ENCODE data around the gene ATP5MC2.
"Not testable (repeated sequence)": the region's sequence is repeated elsewhere in the genome, so short reads cannot be mapped to it uniquely, and the experiment has no call there.

Gene ATP5MC2

GRCh38 chr12:53674977-53675700 is 744 bp downstream of the ATP5MC2 start:
- Mint-ChIP-seq H3K27ac (peak overlapping the region; percentile 93), H3K4me3 (peak overlapping the region; percentile 84), H3K9me3 (no peaks in the 10 kb centered on the region), H3K36me3 (peaks cover 63% of the 10 kb centered on the region), H3K4me1 (peaks cover 21% of the 10 kb centered on the region)
- DNase-seq (ENCODE audit: low spot score in 2 of 2), result no peak
- ATAC-seq, result no peak

GRCh38 chr12:53670971-53671370 is 4.9 kb downstream of the ATP5MC2 start:
- Mint-ChIP-seq H3K4me1 (peaks cover 15% of the 10 kb centered on the region), H3K36me3 (peaks cover 94% of the 10 kb centered on the region), H3K27ac (no peak overlapping the region), H3K4me3 (no peak overlapping the region), H3K9me3 (no peaks in the 10 kb centered on the region)
- DNase-seq (ENCODE audit: low spot score in 2 of 2) (no peak), ATAC-seq (no peak)

GRCh38 chr12:53670308-53670707 is 5.6 kb downstream of the ATP5MC2 start:
- DNase-seq (ENCODE audit: low spot score in 2 of 2) (no peak), ATAC-seq (no peak)
- Mint-ChIP-seq H3K36me3 (peaks cover 95% of the 10 kb centered on the region), H3K4me3 (no peak overlapping the region), H3K9me3 (no peaks in the 10 kb centered on the region), H3K27ac (no peak overlapping the region), H3K4me1 (peaks cover 14% of the 10 kb centered on the region)

- no peaks in the 10 kb centered on the region for H3K9me3 Mint-ChIP-seq
- H3K4me1 Mint-ChIP-seq, result peaks cover 9% of the 10 kb centered on the region
- H3K36me3 Mint-ChIP-seq, result peaks cover 100% of the 10 kb centered on the region
- no peak overlapping the region for H3K27ac Mint-ChIP-seq
- no peak overlapping the region for H3K4me3 Mint-ChIP-seq
- no peak for DNase-seq (ENCODE audit: low spot score in 2 of 2)
- ATAC-seq, result no peak
These were observed 8.8 kb downstream of the ATP5MC2 start for GRCh38 chr12:53667080-53667479.

- ATAC-seq (no peak), DNase-seq (ENCODE audit: low spot score in 2 of 2) (no peak)
- Mint-ChIP-seq H3K36me3 (peaks cover 92% of the 10 kb centered on the region), H3K27ac (no peak overlapping the region), H3K9me3 (no peaks in the 10 kb centered on the region), H3K4me3 (no peak overlapping the region), H3K4me1 (peaks cover 4% of the 10 kb centered on the region)
These were observed 10.9 kb downstream of the ATP5MC2 start for GRCh38 chr12:53664936-53665335.

GRCh38 chr12:53664191-53664590 is 11.7 kb downstream of the ATP5MC2 start:
- Mint-ChIP-seq H3K27ac (no peak overlapping the region), H3K36me3 (peaks cover 84% of the 10 kb centered on the region), H3K4me1 (peaks cover 4% of the 10 kb centered on the region), H3K4me3 (no peak overlapping the region), H3K9me3 (no peaks in the 10 kb centered on the region)
- no peak for ATAC-seq
- no peak for DNase-seq (ENCODE audit: low spot score in 2 of 2)

GRCh38 chr12:53660041-53660440 is 15.8 kb downstream of the ATP5MC2 start:
- Mint-ChIP-seq H3K9me3 (no peaks in the 10 kb centered on the region), H3K36me3 (peaks cover 52% of the 10 kb centered on the region), H3K27ac (no peak overlapping the region), H3K4me1 (peaks cover 4% of the 10 kb centered on the region), H3K4me3 (no peak overlapping the region)
- DNase-seq (ENCODE audit: low spot score in 2 of 2) (no peak), ATAC-seq (no peak)

GRCh38 chr12:53659571-53659981 is 16.3 kb downstream of the ATP5MC2 start:
- Mint-ChIP-seq H3K4me3 (no peak overlapping the region), H3K4me1 (peaks cover 4% of the 10 kb centered on the region), H3K36me3 (peaks cover 47% of the 10 kb centered on the region), H3K27ac (peak overlapping the region; percentile 41), H3K9me3 (no peaks in the 10 kb centered on the region)
- DNase-seq (ENCODE audit: low spot score in 2 of 2) (no peak), ATAC-seq (no peak)

- Mint-ChIP-seq H3K36me3 (peaks cover 42% of the 10 kb centered on the region), H3K4me3 (no peak overlapping the region), H3K4me1 (peaks cover 4% of the 10 kb centered on the region), H3K27ac (peak overlapping the region; percentile 41), H3K9me3 (no peaks in the 10 kb centered on the region)
- DNase-seq (ENCODE audit: low spot score in 2 of 2), result no peak
- no peak for ATAC-seq
These were observed 16.8 kb downstream of the ATP5MC2 start for GRCh38 chr12:53659011-53659551.

- DNase-seq (ENCODE audit: low spot score in 2 of 2), result no peak
- Mint-ChIP-seq H3K36me3 (peaks cover 22% of the 10 kb centered on the region), H3K9me3 (no peaks in the 10 kb centered on the region), H3K4me1 (no peaks in the 10 kb centered on the region), H3K27ac (no peak overlapping the region), H3K4me3 (no peak overlapping the region)
- ATAC-seq, result no peak
These were observed 18.8 kb downstream of the ATP5MC2 start for GRCh38 chr12:53657041-53657440.

GRCh38 chr12:53653595-53653994 is 22.3 kb downstream of the ATP5MC2 start:
- H3K4me1 Mint-ChIP-seq, result no peaks in the 10 kb centered on the region
- DNase-seq (ENCODE audit: low spot score in 2 of 2) (no peak), ATAC-seq (no peak)
- no peaks in the 10 kb centered on the region for H3K9me3 Mint-ChIP-seq
- H3K4me3 Mint-ChIP-seq, result no peak overlapping the region
- no peak overlapping the region for H3K27ac Mint-ChIP-seq
- H3K36me3 Mint-ChIP-seq, result peaks cover 9% of the 10 kb centered on the region

GRCh38 chr12:53652366-53652765 is 23.5 kb downstream of the ATP5MC2 start:
- no peak overlapping the region for H3K27ac Mint-ChIP-seq
- no peaks in the 10 kb centered on the region for H3K9me3 Mint-ChIP-seq
- no peaks in the 10 kb centered on the region for H3K4me1 Mint-ChIP-seq
- peaks cover 9% of the 10 kb centered on the region for H3K36me3 Mint-ChIP-seq
- no peak overlapping the region for H3K4me3 Mint-ChIP-seq
- ATAC-seq (no peak), DNase-seq (ENCODE audit: low spot score in 2 of 2) (no peak)

GRCh38 chr12:53651737-53652136 is 24.1 kb downstream of the ATP5MC2 start:
- Mint-ChIP-seq H3K9me3 (no peaks in the 10 kb centered on the region), H3K36me3 (peaks cover 3% of the 10 kb centered on the region), H3K4me3 (no peak overlapping the region), H3K27ac (no peak overlapping the region), H3K4me1 (no peaks in the 10 kb centered on the region)
- no peak for ATAC-seq
- DNase-seq (ENCODE audit: low spot score in 2 of 2), result no peak

- H3K9me3 Mint-ChIP-seq; H3K27ac Mint-ChIP-seq; H3K4me1 Mint-ChIP-seq; ATAC-seq; DNase-seq (ENCODE audit: low spot score in 2 of 2); H3K4me3 Mint-ChIP-seq; H3K36me3 Mint-ChIP-seq: not testable (repeated sequence)
These were observed 29.6 kb downstream of the ATP5MC2 start for GRCh38 chr12:53646300-53646699.

GRCh38 chr12:53645165-53645564 is 30.7 kb downstream of the ATP5MC2 start:
- DNase-seq (ENCODE audit: low spot score in 2 of 2) (no peak), ATAC-seq (no peak)
- H3K9me3 Mint-ChIP-seq, result no peaks in the 10 kb centered on the region
- H3K4me3 Mint-ChIP-seq, result no peak overlapping the region
- no peaks in the 10 kb centered on the region for H3K36me3 Mint-ChIP-seq
- no peaks in the 10 kb centered on the region for H3K4me1 Mint-ChIP-seq
- H3K27ac Mint-ChIP-seq, result no peak overlapping the region

GRCh38 chr12:53644133-53644532 is 31.8 kb downstream of the ATP5MC2 start:
- H3K4me3 Mint-ChIP-seq, result no peak overlapping the region
- no peaks in the 10 kb centered on the region for H3K36me3 Mint-ChIP-seq
- no peak overlapping the region for H3K27ac Mint-ChIP-seq

More at GRCh38 chr12:53644133-53644532, 31.8 kb downstream of the ATP5MC2 start:
- Mint-ChIP-seq H3K4me1 (no peaks in the 10 kb centered on the region), H3K9me3 (no peaks in the 10 kb centered on the region)
- DNase-seq (ENCODE audit: low spot score in 2 of 2), result no peak
- no peak for ATAC-seq
